B cell (primary cell): Measurements from ENCODE around the gene EGFL7. TPM values are rescaled to one million over a fixed set of nuclear protein-coding genes. Genes with fewer than 3 reads are reported as not detected.

ENCODE experiments used
- ATAC-seq: fragments of 200-7000 bp; cut with Tn5 transposase; one replicate; pipeline ENCODE4 v1.10.0; 2021; ENCODE audit warnings: low read depth, mild to moderate bottlenecking, moderate number of reproducible peaks, moderate library complexity
- CTCF ChIA-PET: fragments of 350-600 bp; sonication (Branson Sonifier 250); formaldehyde crosslinking; loops from one replicate; lab custom pipeline; 2021; ENCODE audit warnings: antibody characterized with exemption, inconsistent platforms; lab: Charles Lee
- POLR2A ChIA-PET: fragments of 350-600 bp; sonication (Branson Sonifier 250); formaldehyde crosslinking; loops from one replicate; lab custom pipeline; 2021; ENCODE audit warnings: antibody characterized with exemption; lab: Charles Lee
- DNase-seq: peaks from one replicate; pipeline ENCODE4 v3.0.0; 2013
- H2AFZ ChIP-seq: 2 replicates; pipeline ENCODE4 v1.6.1; 2012; ENCODE audit warnings: mild to moderate bottlenecking, low read depth, low read length; ENCODE audit not compliant: insufficient read depth, poor library complexity, severe bottlenecking
- H3K27ac ChIP-seq, 2 donors: 1 replicate in 1 of 2; 2 replicates in 1 of 2; pipeline ENCODE4 v1.5.1; 2012 to 2013; ENCODE audit warnings: low read length in 2 of 2, mild to moderate bottlenecking in 2 of 2, moderate library complexity in 1 of 2
- H3K27me3 ChIP-seq, 4 experiments: fragments of 200-600 bp in 1 of 4; sonication (generic) in 1 of 4; replicated peaks in 1 of 4; 1 replicate in 2 of 4; 2 replicates in 2 of 4; pipeline versions ENCODE4 v1.6.1 to v1.7.0; 2013 to 2016; ENCODE audit warnings: low read length in 3 of 4, mild to moderate bottlenecking in 2 of 4, mixed read lengths in 1 of 4, moderate library complexity in 1 of 4; ENCODE audit not compliant: insufficient read depth in 4 of 4, control insufficient read depth in 3 of 4; ENCODE audit errors: control extremely low read depth in 1 of 4
- H3K36me3 ChIP-seq, 2 experiments: replicated peaks in 1 of 2; 1 replicate in 1 of 2; 2 replicates in 1 of 2; pipeline versions ENCODE4 v1.6.1 to v1.7.1; 2013; ENCODE audit warnings: low read length in 1 of 2; ENCODE audit not compliant: insufficient read depth in 2 of 2, control insufficient read depth in 1 of 2; ENCODE audit errors: control extremely low read depth in 1 of 2, extremely low read depth in 1 of 2
- H3K4me1 ChIP-seq, 2 donors: fragments of 200-600 bp in 1 of 2; sonication (generic) in 1 of 2; 1 replicate in 1 of 2; 2 replicates in 1 of 2; pipeline versions ENCODE4 v1.5.1 to v1.6.1; 2013 to 2017; ENCODE audit warnings: low read length in 2 of 2; ENCODE audit not compliant: control insufficient read depth in 2 of 2, insufficient read depth in 2 of 2
- H3K4me2 ChIP-seq: replicated peaks from 2 replicates; pipeline ENCODE3; 2012; ENCODE audit warnings: mild to moderate bottlenecking, low read depth, low read length; ENCODE audit not compliant: poor library complexity, severe bottlenecking
- H3K4me3 ChIP-seq, 5 experiments: fragments of 200-600 bp in 1 of 5; sonication (generic) in 1 of 5; 1 replicate in 3 of 5; 2 replicates in 2 of 5; pipeline versions ENCODE4 v1.5.1 to v1.7.0; 2011 to 2016; ENCODE audit warnings: low read length in 4 of 5, mild to moderate bottlenecking in 4 of 5, low read depth in 2 of 5, control low read depth in 1 of 5, moderate library complexity in 1 of 5; ENCODE audit not compliant: insufficient read depth in 1 of 5; ENCODE audit errors: control extremely low read depth in 1 of 5, extremely low read depth in 1 of 5
- H3K79me2 ChIP-seq: fragments of 200-600 bp; sonication (generic); one replicate; pipeline ENCODE4 v1.6.0; 2016; ENCODE audit warnings: low read length; ENCODE audit not compliant: control insufficient read depth, insufficient read depth
- H3K9ac ChIP-seq: fragments of 200-600 bp; sonication (generic); 2 replicates; pipeline ENCODE4 v1.6.1; 2017; ENCODE audit warnings: mild to moderate bottlenecking, low read length, moderate library complexity
- H3K9me3 ChIP-seq, 3 donors: one replicate each; pipeline versions ENCODE4 v1.6.1 to v1.7.1; 2013; ENCODE audit warnings: low read length in 2 of 3; ENCODE audit not compliant: control insufficient read depth in 2 of 3, insufficient read depth in 1 of 3; ENCODE audit errors: control extremely low read depth in 1 of 3
- H4K20me1 ChIP-seq: 2 replicates; pipeline ENCODE4 v1.6.0; 2012; ENCODE audit warnings: mild to moderate bottlenecking, low read length; ENCODE audit not compliant: insufficient read depth, control insufficient read depth, poor library complexity, severe bottlenecking
- H3K27ac Mint-ChIP-seq: one replicate; pipeline ENCODE4 v1.8.0; 2021; ENCODE audit warnings: mixed read lengths
- H3K27me3 Mint-ChIP-seq: one replicate; pipeline ENCODE4 v1.8.0; 2021; ENCODE audit warnings: mixed read lengths
- H3K4me1 Mint-ChIP-seq: one replicate; pipeline ENCODE4 v1.8.0; 2021; ENCODE audit warnings: mixed read lengths
- H3K4me3 Mint-ChIP-seq: one replicate; pipeline ENCODE4 v1.8.0; 2021; ENCODE audit warnings: mixed read lengths
- H3K9me3 Mint-ChIP-seq: one replicate; pipeline ENCODE4 v1.8.0; 2022; ENCODE audit warnings: mixed read lengths; ENCODE audit not compliant: insufficient read depth
- EZH2 ChIP-seq: IDR thresholded peaks from 2 replicates; pipeline ENCODE4 v1.6.1; 2012; ENCODE audit warnings: borderline replicate concordance, low read depth, mild to moderate bottlenecking, moderate library complexity, low read length; ENCODE audit not compliant: insufficient read depth, poor library complexity, severe bottlenecking
- WGBS: methylation state at CpG from one replicate; pipeline ENCODE4 v1.1.5; 2013; ENCODE audit warnings: missing lambda C conversion rate; ENCODE audit not compliant: insufficient coverage; 5-methylcytosine and 5-hydroxymethylcytosine counted together
- intact Hi-C: fragments of 100-400 bp; cut with micrococcal nuclease; formaldehyde crosslinking; loops from one replicate; pipeline ENCODE4 v1.10.0; 2022
- polyA plus RNA-seq: library from polyadenylated mRNA; depleted of rRNA; stranded (reverse); fragments of >200 nt; gene quantifications from 2 replicates; pipeline ENCODE4 v1.2.3, GENCODE V29; 2012
- total RNA-seq, 2 donors: library from RNA; stranded (reverse); fragments of 120-200 nt in 1 of 2; gene quantifications; 1 replicate in 1 of 2; 2 replicates in 1 of 2; pipeline versions ENCODE4 v1.2.3 to v1.2.4, GENCODE V29; 2013 to 2022
- TF ChIP-seq, protein P1 (sequence below): fragments of 200-600 bp; IDR thresholded peaks from one replicate; pipeline ENCODE4 v1.8.0; 2022; ENCODE audit warnings: antibody characterized with exemption, mild to moderate bottlenecking

EGFL7 gene
- total and polyA plus RNA-seq, 2 donors (not counting 1 experiment from before 2014, with no cell fraction given): 0.34 TPM; not detected in 1

DNA sequence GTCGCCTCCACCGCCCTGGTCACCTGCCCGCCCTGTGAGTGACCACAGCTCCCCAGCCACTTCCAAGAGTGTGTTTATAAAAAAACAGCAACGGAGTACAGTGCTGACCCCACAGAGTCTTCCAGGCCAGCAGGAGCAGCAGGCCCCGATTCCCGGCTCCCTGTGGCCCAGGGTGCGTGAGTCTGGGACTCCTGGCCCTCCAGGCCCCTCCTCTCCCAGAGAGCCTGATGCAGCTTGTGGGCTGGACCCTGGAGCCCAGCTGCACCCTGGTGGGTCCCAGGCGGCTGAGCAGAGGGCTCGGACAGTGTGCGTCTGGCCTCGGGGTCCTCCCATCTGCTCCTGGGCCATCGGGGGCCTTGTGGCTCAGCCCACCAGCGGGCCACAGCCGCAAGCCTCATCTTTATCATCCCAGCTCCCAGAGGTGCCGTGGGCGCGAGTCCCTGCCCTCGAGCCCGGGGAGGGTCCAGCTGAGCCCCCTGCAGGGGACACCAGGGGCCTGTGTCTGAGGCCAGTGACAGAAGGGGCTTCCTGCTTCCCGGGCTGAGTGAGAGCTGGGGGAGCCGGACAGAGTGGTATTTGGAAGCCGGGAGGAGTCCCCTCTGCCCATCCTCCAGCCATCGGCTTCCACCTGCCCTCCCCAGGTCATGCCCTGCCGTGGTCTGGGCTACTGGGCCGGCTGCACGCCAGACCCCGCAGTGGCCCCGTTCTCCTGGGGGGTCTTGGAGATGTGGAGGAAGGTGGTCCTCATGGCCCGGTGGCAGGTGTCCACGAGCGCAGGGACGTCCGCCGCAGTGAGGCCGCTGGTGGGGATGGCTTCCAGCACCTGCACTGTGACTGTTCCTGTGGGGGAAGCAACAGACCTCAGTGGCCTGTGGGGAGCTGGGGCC is 10.6 kb downstream of the EGFL7 start:
- TF ChIP-seq, protein P1, sequence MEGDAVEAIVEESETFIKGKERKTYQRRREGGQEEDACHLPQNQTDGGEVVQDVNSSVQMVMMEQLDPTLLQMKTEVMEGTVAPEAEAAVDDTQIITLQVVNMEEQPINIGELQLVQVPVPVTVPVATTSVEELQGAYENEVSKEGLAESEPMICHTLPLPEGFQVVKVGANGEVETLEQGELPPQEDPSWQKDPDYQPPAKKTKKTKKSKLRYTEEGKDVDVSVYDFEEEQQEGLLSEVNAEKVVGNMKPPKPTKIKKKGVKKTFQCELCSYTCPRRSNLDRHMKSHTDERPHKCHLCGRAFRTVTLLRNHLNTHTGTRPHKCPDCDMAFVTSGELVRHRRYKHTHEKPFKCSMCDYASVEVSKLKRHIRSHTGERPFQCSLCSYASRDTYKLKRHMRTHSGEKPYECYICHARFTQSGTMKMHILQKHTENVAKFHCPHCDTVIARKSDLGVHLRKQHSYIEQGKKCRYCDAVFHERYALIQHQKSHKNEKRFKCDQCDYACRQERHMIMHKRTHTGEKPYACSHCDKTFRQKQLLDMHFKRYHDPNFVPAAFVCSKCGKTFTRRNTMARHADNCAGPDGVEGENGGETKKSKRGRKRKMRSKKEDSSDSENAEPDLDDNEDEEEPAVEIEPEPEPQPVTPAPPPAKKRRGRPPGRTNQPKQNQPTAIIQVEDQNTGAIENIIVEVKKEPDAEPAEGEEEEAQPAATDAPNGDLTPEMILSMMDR: no peak
- no peak for TF ChIP-seq EZH2
- ATAC-seq (no peak), DNase-seq (no peak)
- peaks cover 5% of the 10 kb centered on the region for H3K27me3 Mint-ChIP-seq
- H3K9me3 Mint-ChIP-seq: no peaks in the 10 kb centered on the region
- H3K4me3 ChIP-seq: no peak overlapping the region
- peaks cover 0 to 6% (median 0%) of the 10 kb centered on the region in 4 experiments for H3K27me3 ChIP-seq
- H3K4me1 ChIP-seq: peaks cover 0 to 5% of the 10 kb centered on the region in 2 donors
- no peaks in the 10 kb centered on the region for H3K79me2 ChIP-seq
- WGBS: 73% methylated on average over 31 of the region's 35 CpGs
- H4K20me1 ChIP-seq: peaks cover 22% of the 10 kb centered on the region
- ChIA-PET CTCF (interaction anchor here (0.9 to 2.9 kb wide), 5 partner anchors 8 to 54 kb away, joined by 3 to 17 read pairs (median 5); no protein-coding TSS in a partner anchor), POLR2A (interaction anchor here (0.6 kb wide), 2 partner anchors 28 to 131 kb away, joined by 4 to 12 read pairs; no protein-coding TSS in a partner anchor)
- H2AFZ ChIP-seq: no peak overlapping the region
- H3K4me1 Mint-ChIP-seq: peaks cover 3% of the 10 kb centered on the region
- no peak overlapping the region for H3K4me3 Mint-ChIP-seq
- no peak overlapping the region for H3K9ac ChIP-seq
- H3K9me3 ChIP-seq: no peaks in the 10 kb centered on the region
- intact Hi-C loops: no loop called here
- H3K27ac ChIP-seq: no peak overlapping the region
- peaks cover 0 to 12% of the 10 kb centered on the region in 2 experiments for H3K36me3 ChIP-seq
- H3K27ac Mint-ChIP-seq: no peak overlapping the region
- no peak overlapping the region for H3K4me2 ChIP-seq
